ENCODE results near the gene ESRRA.

Gene ESRRA

GRCh38 chr11:64295760-64296159, 9.6 kb upstream of the ESRRA start:
- no peak for TF ChIP-seq FOXM1 (IDR thresholded peaks at IDR 0.05; ENCODE audit: borderline replicate concordance)
- TF ChIP-seq CTBP1 (IDR thresholded peaks at IDR 0.05; ENCODE audit: borderline replicate concordance) = no peak
- TF ChIP-seq FOXK2 (IDR thresholded peaks at IDR 0.05) = no peak
- TF ChIP-seq ARNT (IDR thresholded peaks at IDR 0.05) = no peak
- TF ChIP-seq BHLHE40 (IDR thresholded peaks at IDR 0.05; ENCODE audit: borderline replicate concordance) = no peak
- TF ChIP-seq L3MBTL2 (conservative IDR thresholded peaks at IDR 0.05) = no peak
- no peak for TF ChIP-seq ZNF384 (IDR thresholded peaks at IDR 0.05)
- TF ChIP-seq LEF1 (IDR thresholded peaks at IDR 0.05; ENCODE audit: borderline replicate concordance) = no peak
- DNase-seq (ENCODE audit: extremely low spot score) = no peak
- CTCF ChIA-PET = interaction anchor here (1.5 kb wide), 1 partner anchor 13 kb away, joined by 12 read pairs; no protein-coding TSS in a partner anchor
- POLR2A ChIA-PET = interaction anchor here (1.5 to 2.4 kb wide), 2 partner anchors 9 to 11 kb away, joined by 4 to 7 read pairs; partner anchors contain the start of genes BAD and GPR137

- no peak for TF ChIP-seq FOXK2 (IDR thresholded peaks at IDR 0.05)
- no peak for TF ChIP-seq HDGF (IDR thresholded peaks at IDR 0.05; ENCODE audit: borderline replicate concordance)
- TF ChIP-seq ELF4 (IDR thresholded peaks at IDR 0.05) = no peak
- no peak for TF ChIP-seq NFRKB (IDR thresholded peaks at IDR 0.05)
- no peak for TF ChIP-seq FOXA1 (IDR thresholded peaks at IDR 0.05)
- no peak for TF ChIP-seq L3MBTL2 (conservative IDR thresholded peaks at IDR 0.05)
- TF ChIP-seq PKNOX1 (IDR thresholded peaks at IDR 0.05) = no peak
- no peak for TF ChIP-seq FOXM1 (IDR thresholded peaks at IDR 0.05; ENCODE audit: borderline replicate concordance)
- TF ChIP-seq SUZ12 (IDR thresholded peaks at IDR 0.05) = no peak
- no peak for TF ChIP-seq SP1 (IDR thresholded peaks at IDR 0.05)
- no peak for TF ChIP-seq BHLHE40 (IDR thresholded peaks at IDR 0.05; ENCODE audit: borderline replicate concordance)
- no peak for TF ChIP-seq TARDBP (IDR thresholded peaks at IDR 0.05)
- TF ChIP-seq ARNT (IDR thresholded peaks at IDR 0.05) = no peak
- TF ChIP-seq LEF1 (IDR thresholded peaks at IDR 0.05; ENCODE audit: borderline replicate concordance) = no peak
- no peak for TF ChIP-seq CTBP1 (IDR thresholded peaks at IDR 0.05; ENCODE audit: borderline replicate concordance)
- no peak for TF ChIP-seq ZNF384 (IDR thresholded peaks at IDR 0.05)
- no peak for DNase-seq (ENCODE audit: extremely low spot score)
- ChIA-PET POLR2A (interaction anchor here (1.1 to 2.4 kb wide), 2 partner anchors 12 to 21 kb away, joined by 3 to 7 read pairs; partner anchors contain the start of genes BAD, GPR137, PRDX5 and TRMT112), CTCF (no interaction called here)
Observed at GRCh38 chr11:64296236-64296635, 9.1 kb upstream of the ESRRA start.

GRCh38 chr11:64296830-64297698, 8.3 kb upstream of the ESRRA start:
- no peak for TF ChIP-seq BHLHE40 (IDR thresholded peaks at IDR 0.05; ENCODE audit: borderline replicate concordance)
- TF ChIP-seq SUZ12 (IDR thresholded peaks at IDR 0.05) = no peak
- TF ChIP-seq FOXA1 (IDR thresholded peaks at IDR 0.05) = no peak
- no peak for TF ChIP-seq NFRKB (IDR thresholded peaks at IDR 0.05)
- TF ChIP-seq ARNT (IDR thresholded peaks at IDR 0.05) = no peak
- TF ChIP-seq PKNOX1 (IDR thresholded peaks at IDR 0.05) = no peak
- TF ChIP-seq LEF1 (IDR thresholded peaks at IDR 0.05; ENCODE audit: borderline replicate concordance) = no peak
- no peak for TF ChIP-seq ZNF384 (IDR thresholded peaks at IDR 0.05)
- no peak for TF ChIP-seq SP1 (IDR thresholded peaks at IDR 0.05)
- no peak for TF ChIP-seq L3MBTL2 (conservative IDR thresholded peaks at IDR 0.05)
- POLR2A ChIA-PET = interaction anchor here (1.1 to 2.4 kb wide), 2 partner anchors 12 to 21 kb away, joined by 3 to 7 read pairs; partner anchors contain the start of genes BAD, GPR137, PRDX5 and TRMT112
- CTCF ChIA-PET = interaction anchor here (0.6 kb wide), 1 partner anchor 60 kb away, joined by 3 read pairs; no protein-coding TSS in a partner anchor
- DNase-seq (ENCODE audit: extremely low spot score) = no peak

- DNase-seq (ENCODE audit: extremely low spot score) = no peak
- POLR2A ChIA-PET = no interaction called here
- CTCF ChIA-PET = interaction anchor here (0.6 kb wide), 1 partner anchor 59 kb away, joined by 3 read pairs; no protein-coding TSS in a partner anchor
- TF ChIP-seq BHLHE40 (IDR thresholded peaks at IDR 0.05; ENCODE audit: borderline replicate concordance) (no peak), FOXK2 (IDR thresholded peaks at IDR 0.05) (no peak), ARNT (IDR thresholded peaks at IDR 0.05) (no peak), CTBP1 (IDR thresholded peaks at IDR 0.05; ENCODE audit: borderline replicate concordance) (no peak), HDGF (IDR thresholded peaks at IDR 0.05; ENCODE audit: borderline replicate concordance) (no peak), L3MBTL2 (conservative IDR thresholded peaks at IDR 0.05) (no peak), LEF1 (IDR thresholded peaks at IDR 0.05; ENCODE audit: borderline replicate concordance) (no peak)
Observed at GRCh38 chr11:64297699-64298358, 7.5 kb upstream of the ESRRA start.

GRCh38 chr11:64298966-64299846, 6.1 kb upstream of the ESRRA start:
- TF ChIP-seq FOXK2 (IDR thresholded peaks at IDR 0.05) (no peak), ZNF384 (IDR thresholded peaks at IDR 0.05) (no peak), SP1 (IDR thresholded peaks at IDR 0.05) (no peak), NFRKB (IDR thresholded peaks at IDR 0.05) (no peak), CTBP1 (IDR thresholded peaks at IDR 0.05; ENCODE audit: borderline replicate concordance) (no peak), TARDBP (IDR thresholded peaks at IDR 0.05) (no peak), HDGF (IDR thresholded peaks at IDR 0.05; ENCODE audit: borderline replicate concordance) (no peak), FOXA1 (IDR thresholded peaks at IDR 0.05) (no peak)
- POLR2A ChIA-PET = no interaction called here
- CTCF ChIA-PET = no interaction called here
- no peak for DNase-seq (ENCODE audit: extremely low spot score)

Data from HEK293T (cell line).